HG03432 (cell line): Measurements from ENCODE around the gene CDC42BPB.

Source experiments
- ATAC-seq: cut with Tn5 transposase; IDR thresholded peaks from one replicate; pipeline ENCODE4 v1.9.1; 2021; ENCODE audit warnings: mild to moderate bottlenecking, moderate library complexity; ENCODE audit not compliant: unreplicated experiment

Gene CDC42BPB

GRCh38 chr14:103022002-103022684 lies 35.2 kb downstream of the CDC42BPB start:
- ATAC-seq, result no peak

GRCh38 chr14:103021684-103022001 lies 35.7 kb downstream of the CDC42BPB start:
- ATAC-seq, result no peak

- no peak for ATAC-seq
These were observed 36.8 kb downstream of the CDC42BPB start for GRCh38 chr14:103020271-103021170.

- ATAC-seq, result no peak
These were observed 37.5 kb downstream of the CDC42BPB start for GRCh38 chr14:103019826-103020225.

GRCh38 chr14:103019236-103019635 lies 38.1 kb downstream of the CDC42BPB start:
- ATAC-seq, result no peak

GRCh38 chr14:103016594-103016993 lies 40.8 kb downstream of the CDC42BPB start:
- ATAC-seq, result no peak

GRCh38 chr14:103016071-103016470 lies 41.3 kb downstream of the CDC42BPB start:
- no peak for ATAC-seq

- ATAC-seq, result no peak
These were observed 41.9 kb downstream of the CDC42BPB start for GRCh38 chr14:103015426-103015825.

- ATAC-seq, result no peak
These were observed 42.7 kb downstream of the CDC42BPB start for GRCh38 chr14:103014466-103015228.

- ATAC-seq, result no peak
These were observed 44.3 kb downstream of the CDC42BPB start for GRCh38 chr14:103013028-103013427.

GRCh38 chr14:103009559-103009958 lies 47.8 kb downstream of the CDC42BPB start:
- ATAC-seq, result no peak

- no peak for ATAC-seq
These were observed 48.5 kb downstream of the CDC42BPB start for GRCh38 chr14:103008768-103009357.

GRCh38 chr14:103008126-103008525 lies 49.2 kb downstream of the CDC42BPB start:
- ATAC-seq, result no peak

- ATAC-seq, result no peak
These were observed 49.8 kb downstream of the CDC42BPB start for GRCh38 chr14:103007555-103007954.

GRCh38 chr14:103006991-103007520 lies 50.3 kb downstream of the CDC42BPB start:
- no peak for ATAC-seq

GRCh38 chr14:103006106-103006505 lies 51.2 kb downstream of the CDC42BPB start:
- ATAC-seq, result no peak

- no peak for ATAC-seq
These were observed 53.5 kb downstream of the CDC42BPB start for GRCh38 chr14:103003850-103004249.

GRCh38 chr14:103003351-103003615 lies 54.1 kb downstream of the CDC42BPB start:
- no peak for ATAC-seq

- ATAC-seq, result no peak
These were observed 54.6 kb downstream of the CDC42BPB start for GRCh38 chr14:103002578-103003350.

GRCh38 chr14:103001651-103002396 lies 55.5 kb downstream of the CDC42BPB start:
- ATAC-seq, result no peak
